Measurements from ENCODE around the gene ADAMTS12. TPM values are rescaled to one million over a fixed set of nuclear protein-coding genes. Genes with fewer than 3 reads are reported as not detected.

ADAMTS12 gene
- total and polyA plus RNA-seq, 9 of the 15 experiments (the other 6 are each of a cell fraction or from before 2014, with no cell fraction given) = 0.11 TPM; not detected in 8

DNA sequence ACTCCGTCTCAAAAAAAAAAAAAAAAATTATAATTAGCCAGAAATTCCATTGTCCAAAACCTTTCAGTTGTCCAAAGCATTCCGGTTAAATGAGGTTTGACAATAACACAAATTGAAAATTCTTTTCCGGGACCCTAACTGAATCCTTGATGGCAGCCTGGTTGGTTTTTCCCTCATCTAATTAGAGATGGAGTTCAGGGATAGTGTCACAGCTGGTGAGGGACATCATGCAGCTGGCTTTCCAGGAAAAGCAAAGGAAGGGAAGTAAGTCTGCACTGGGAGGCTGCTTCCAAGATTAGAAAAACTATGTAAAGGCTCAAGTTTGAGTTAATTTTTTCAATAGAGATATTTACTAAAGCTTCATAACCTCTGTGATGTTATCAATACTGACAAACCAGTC is 195.4 kb downstream of the ADAMTS12 start:
- Histone ChIP-seq H3K4me1 (replicated peaks in 1 of 2; ENCODE audit: control insufficient read depth in 2 of 2, insufficient read depth in 2 of 2, low read length in 2 of 2) (no peaks in the 10 kb centered on the region), H3K79me2 (ENCODE audit: control insufficient read depth, insufficient read depth, low read length) (no peaks in the 10 kb centered on the region), H3K27ac (ENCODE audit: extremely low read depth, low read depth, low read length) (no peak overlapping the region), H3K27me3 (ENCODE audit: control insufficient read depth in 2 of 2, insufficient read depth in 2 of 2, low read length in 2 of 2) (no peaks in the 10 kb centered on the region), H3K4me2 (ENCODE audit: insufficient read depth, low read length) (no peak overlapping the region), H3K9me1 (ENCODE audit: control insufficient read depth, insufficient read depth, low read length) (no peaks in the 10 kb centered on the region), H3K9me3 (replicated peaks; ENCODE audit: control insufficient read depth, insufficient read depth, low read depth, low read length) (no peaks in the 10 kb centered on the region; the same call in 1 of the 2 replicates), H3K9ac (ENCODE audit: insufficient read depth in 1 of 2, low read depth in 2 of 2, low read length in 2 of 2) (no peak overlapping the region), H4K20me1 (replicated peaks; ENCODE audit: control insufficient read depth, insufficient read depth, low read length) (no peaks in the 10 kb centered on the region), H3K36me3 (ENCODE audit: control insufficient read depth, insufficient read depth, low read length) (no peaks in the 10 kb centered on the region), H3K4me3 (no peak overlapping the region), H2AFZ (ENCODE audit: low read depth, low read length) (no peak overlapping the region)
- ATAC-seq (no peak), DNase-seq (ENCODE audit: extremely low read depth in 1 of 4, low spot score in 3 of 4) (no peak), FAIRE-seq (no peak)
- in situ Hi-C loops (cut with MboI) = no loop called here
- WGBS (ENCODE audit: insufficient coverage, low coverage, missing lambda C conversion rate) = 6% methylated on average over 2 of the region's 3 CpGs
- POLR2A ChIA-PET = no interaction called here
- BruUV-seq (replicated peaks) = no TSS peak
- CTCF ChIA-PET (ENCODE audit: low intra/inter-chr PET ratio) = no interaction called here
- intact Hi-C loops (cut with micrococcal nuclease) = no loop called here
- TF ChIP-seq KLF16 (IDR thresholded peaks at IDR 0.05) (no peak), ZNF3 (CRISPR knock-in tag; IDR thresholded peaks at IDR 0.05) (no peak), TCF7 (IDR thresholded peaks at IDR 0.05; ENCODE audit: borderline replicate concordance) (no peak), RBM17 (IDR thresholded peaks at IDR 0.05; ENCODE audit: borderline replicate concordance, low read depth, low read length) (no peak), FOXP1 (CRISPR knock-in tag; IDR thresholded peaks at IDR 0.05) (no peak), ZNF174 (CRISPR knock-in tag; IDR thresholded peaks at IDR 0.05) (no peak)
- TF ChIP-seq, protein P1, sequence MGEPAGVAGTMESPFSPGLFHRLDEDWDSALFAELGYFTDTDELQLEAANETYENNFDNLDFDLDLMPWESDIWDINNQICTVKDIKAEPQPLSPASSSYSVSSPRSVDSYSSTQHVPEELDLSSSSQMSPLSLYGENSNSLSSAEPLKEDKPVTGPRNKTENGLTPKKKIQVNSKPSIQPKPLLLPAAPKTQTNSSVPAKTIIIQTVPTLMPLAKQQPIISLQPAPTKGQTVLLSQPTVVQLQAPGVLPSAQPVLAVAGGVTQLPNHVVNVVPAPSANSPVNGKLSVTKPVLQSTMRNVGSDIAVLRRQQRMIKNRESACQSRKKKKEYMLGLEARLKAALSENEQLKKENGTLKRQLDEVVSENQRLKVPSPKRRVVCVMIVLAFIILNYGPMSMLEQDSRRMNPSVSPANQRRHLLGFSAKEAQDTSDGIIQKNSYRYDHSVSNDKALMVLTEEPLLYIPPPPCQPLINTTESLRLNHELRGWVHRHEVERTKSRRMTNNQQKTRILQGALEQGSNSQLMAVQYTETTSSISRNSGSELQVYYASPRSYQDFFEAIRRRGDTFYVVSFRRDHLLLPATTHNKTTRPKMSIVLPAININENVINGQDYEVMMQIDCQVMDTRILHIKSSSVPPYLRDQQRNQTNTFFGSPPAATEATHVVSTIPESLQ (CRISPR knock-in tag; IDR thresholded peaks at IDR 0.05) = no peak
